HepG2 (cell line): ENCODE results near the gene GNG7. TPM values are rescaled to one million over a fixed set of nuclear protein-coding genes. Genes with fewer than 3 reads are reported as not detected.

ENCODE experiments used
- ARNTL ChIP-seq: sonication (generic); formaldehyde crosslinking; IDR thresholded peaks from 2 replicates; pipeline ENCODE4 v1.4.0; 2020; ENCODE audit warnings: mild to moderate bottlenecking, missing genetic modification reagents
- BHLHE40 ChIP-seq: IDR thresholded peaks from 2 replicates; pipeline ENCODE4 v1.6.1; 2011; ENCODE audit warnings: low read length, improper control_type of control experiment
- NFE2L1 ChIP-seq: sonication (generic); formaldehyde crosslinking; IDR thresholded peaks from 2 replicates; pipeline ENCODE4 v1.4.0; 2020; ENCODE audit warnings: missing genetic modification reagents, mild to moderate bottlenecking, borderline replicate concordance
- NR1H2 ChIP-seq: sonication (generic); formaldehyde crosslinking; IDR thresholded peaks from 2 replicates; pipeline ENCODE4 v1.8.1; 2022; ENCODE audit warnings: low read depth, missing genetic modification reagents, borderline replicate concordance
- POLR2AphosphoS2 ChIP-seq: IDR thresholded peaks from 2 replicates; pipeline ENCODE4 v1.6.1; 2011; ENCODE audit warnings: low read depth, low read length, improper control_type of control experiment
- SMAD9 ChIP-seq: sonication (generic); formaldehyde crosslinking; IDR thresholded peaks from 2 replicates; pipeline ENCODE4 v1.5.1; 2020; ENCODE audit warnings: mild to moderate bottlenecking, missing genetic modification reagents
- SNAI1 ChIP-seq: sonication (generic); formaldehyde crosslinking; IDR thresholded peaks from 2 replicates; pipeline ENCODE4 v1.5.0; 2020; ENCODE audit warnings: mild to moderate bottlenecking, missing genetic modification reagents, borderline replicate concordance
- ZBTB20 ChIP-seq: sonication (generic); formaldehyde crosslinking; IDR thresholded peaks from 2 replicates; pipeline ENCODE4 v1.8.1; 2023; ENCODE audit warnings: missing genetic modification reagents, low read depth, mild to moderate bottlenecking, borderline replicate concordance
- ZFP1 ChIP-seq: IDR thresholded peaks from 2 replicates; pipeline ENCODE4 v1.6.1; 2016
- ZNF17 ChIP-seq: sonication (generic); formaldehyde crosslinking; IDR thresholded peaks from 2 replicates; pipeline ENCODE4 v1.5.0; 2020; ENCODE audit warnings: mild to moderate bottlenecking, missing genetic modification reagents
- ZNF496 ChIP-seq: sonication (generic); formaldehyde crosslinking; IDR thresholded peaks from 2 replicates; pipeline ENCODE4 v1.8.1; 2023; ENCODE audit warnings: mild to moderate bottlenecking, moderate library complexity, missing genetic modification reagents; ENCODE audit not compliant: insufficient replicate concordance
- ZNF556 ChIP-seq: sonication (generic); formaldehyde crosslinking; IDR thresholded peaks from 2 replicates; pipeline ENCODE4 v1.4.0; 2020; ENCODE audit warnings: mild to moderate bottlenecking, missing genetic modification reagents, borderline replicate concordance
- ZSCAN5A ChIP-seq: sonication (generic); formaldehyde crosslinking; IDR thresholded peaks from 2 replicates; pipeline ENCODE4 v1.8.0; 2022; ENCODE audit warnings: mild to moderate bottlenecking, missing genetic modification reagents, borderline replicate concordance
- polyA plus RNA-seq, 8 experiments: library from polyadenylated mRNA; depleted of rRNA in 3 of 8; stranded (reverse) in 7 of 8; unstranded in 1 of 8; fragments of >200 nt; fragmentation: Illumina TruSeq in 4 of 8; extraction: Trizol in 4 of 8; gene quantifications; 2 replicates each; pipeline versions ENCODE4 v1.2.1 to v1.2.3, GENCODE V29; 2011 to 2016; ENCODE audit warnings: low read depth in 4 of 8, missing spikeins in 1 of 8, mixed read lengths in 1 of 8; ENCODE audit not compliant: insufficient read depth in 1 of 8
- total RNA-seq, 5 experiments: library from RNA; depleted of rRNA; stranded (reverse); fragments of >200 nt; fragmentation: Illumina TruSeq; extraction: Trizol; gene quantifications; 2 replicates each; pipeline ENCODE4 v1.2.3, GENCODE V29; 2016; ENCODE audit warnings: low read depth in 1 of 5
- TF ChIP-seq, protein P1 (sequence below): sonication (generic); formaldehyde crosslinking; IDR thresholded peaks from 2 replicates; pipeline ENCODE4 v1.4.0; 2020; ENCODE audit warnings: missing genetic modification reagents
- TF ChIP-seq, protein P2 (sequence below): sonication (generic); formaldehyde crosslinking; IDR thresholded peaks from 2 replicates; pipeline ENCODE4 v1.5.1; 2020; ENCODE audit warnings: mild to moderate bottlenecking, missing genetic modification reagents, moderate library complexity
- TF ChIP-seq, protein P3 (sequence below): fragments of 450-650 bp; IDR thresholded peaks from 2 replicates; pipeline ENCODE4 v1.6.1; 2017
- TF ChIP-seq, protein P4 (sequence below): IDR thresholded peaks from 2 replicates; pipeline ENCODE4 v1.6.1; 2018; ENCODE audit warnings: missing genetic modification reagents

The GNG7 gene
- total and polyA plus RNA-seq, 2 of the 13 experiments (the other 11 are each of a cell fraction or from before 2014, with no cell fraction given) = 1.4 to 3.3 TPM

- TF ChIP-seq, protein P1, sequence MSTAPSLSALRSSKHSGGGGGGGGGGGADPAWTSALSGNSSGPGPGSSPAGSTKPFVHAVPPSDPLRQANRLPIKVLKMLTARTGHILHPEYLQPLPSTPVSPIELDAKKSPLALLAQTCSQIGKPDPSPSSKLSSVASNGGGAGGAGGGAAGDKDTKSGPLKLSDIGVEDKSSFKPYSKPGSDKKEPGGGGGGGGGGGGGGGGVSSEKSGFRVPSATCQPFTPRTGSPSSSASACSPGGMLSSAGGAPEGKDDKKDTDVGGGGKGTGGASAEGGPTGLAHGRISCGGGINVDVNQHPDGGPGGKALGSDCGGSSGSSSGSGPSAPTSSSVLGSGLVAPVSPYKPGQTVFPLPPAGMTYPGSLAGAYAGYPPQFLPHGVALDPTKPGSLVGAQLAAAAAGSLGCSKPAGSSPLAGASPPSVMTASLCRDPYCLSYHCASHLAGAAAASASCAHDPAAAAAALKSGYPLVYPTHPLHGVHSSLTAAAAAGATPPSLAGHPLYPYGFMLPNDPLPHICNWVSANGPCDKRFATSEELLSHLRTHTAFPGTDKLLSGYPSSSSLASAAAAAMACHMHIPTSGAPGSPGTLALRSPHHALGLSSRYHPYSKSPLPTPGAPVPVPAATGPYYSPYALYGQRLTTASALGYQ (CRISPR knock-in tag) = 0 out of 2 replicates have a peak, but pooled peaks have one; percentile 42
- TF ChIP-seq SMAD9 (CRISPR knock-in tag) (no peak), NFE2L1 (CRISPR knock-in tag) (no peak), ZBTB20 (no peak), ZNF17 (CRISPR knock-in tag) (no peak), ZFP1 (CRISPR knock-in tag) (no peak), ZNF496 (CRISPR knock-in tag) (no peak), ARNTL (CRISPR knock-in tag) (no peak), POLR2AphosphoS2 (no peak), ZNF556 (CRISPR knock-in tag) (no peak), BHLHE40 (0 out of 2 replicates have a peak, but pooled peaks have one; percentile 4), SNAI1 (CRISPR knock-in tag) (no peak), NR1H2 (CRISPR knock-in tag) (no peak), ZSCAN5A (CRISPR knock-in tag) (no peak)
- TF ChIP-seq, protein P2, sequence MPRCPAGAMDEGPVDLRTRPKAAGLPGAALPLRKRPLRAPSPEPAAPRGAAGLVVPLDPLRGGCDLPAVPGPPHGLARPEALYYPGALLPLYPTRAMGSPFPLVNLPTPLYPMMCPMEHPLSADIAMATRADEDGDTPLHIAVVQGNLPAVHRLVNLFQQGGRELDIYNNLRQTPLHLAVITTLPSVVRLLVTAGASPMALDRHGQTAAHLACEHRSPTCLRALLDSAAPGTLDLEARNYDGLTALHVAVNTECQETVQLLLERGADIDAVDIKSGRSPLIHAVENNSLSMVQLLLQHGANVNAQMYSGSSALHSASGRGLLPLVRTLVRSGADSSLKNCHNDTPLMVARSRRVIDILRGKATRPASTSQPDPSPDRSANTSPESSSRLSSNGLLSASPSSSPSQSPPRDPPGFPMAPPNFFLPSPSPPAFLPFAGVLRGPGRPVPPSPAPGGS (CRISPR knock-in tag) = no peak; the same call in 1 of the 2 replicates
- TF ChIP-seq, protein P3, sequence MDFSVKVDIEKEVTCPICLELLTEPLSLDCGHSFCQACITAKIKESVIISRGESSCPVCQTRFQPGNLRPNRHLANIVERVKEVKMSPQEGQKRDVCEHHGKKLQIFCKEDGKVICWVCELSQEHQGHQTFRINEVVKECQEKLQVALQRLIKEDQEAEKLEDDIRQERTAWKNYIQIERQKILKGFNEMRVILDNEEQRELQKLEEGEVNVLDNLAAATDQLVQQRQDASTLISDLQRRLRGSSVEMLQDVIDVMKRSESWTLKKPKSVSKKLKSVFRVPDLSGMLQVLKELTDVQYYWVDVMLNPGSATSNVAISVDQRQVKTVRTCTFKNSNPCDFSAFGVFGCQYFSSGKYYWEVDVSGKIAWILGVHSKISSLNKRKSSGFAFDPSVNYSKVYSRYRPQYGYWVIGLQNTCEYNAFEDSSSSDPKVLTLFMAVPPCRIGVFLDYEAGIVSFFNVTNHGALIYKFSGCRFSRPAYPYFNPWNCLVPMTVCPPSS = no peak
- TF ChIP-seq, protein P4, sequence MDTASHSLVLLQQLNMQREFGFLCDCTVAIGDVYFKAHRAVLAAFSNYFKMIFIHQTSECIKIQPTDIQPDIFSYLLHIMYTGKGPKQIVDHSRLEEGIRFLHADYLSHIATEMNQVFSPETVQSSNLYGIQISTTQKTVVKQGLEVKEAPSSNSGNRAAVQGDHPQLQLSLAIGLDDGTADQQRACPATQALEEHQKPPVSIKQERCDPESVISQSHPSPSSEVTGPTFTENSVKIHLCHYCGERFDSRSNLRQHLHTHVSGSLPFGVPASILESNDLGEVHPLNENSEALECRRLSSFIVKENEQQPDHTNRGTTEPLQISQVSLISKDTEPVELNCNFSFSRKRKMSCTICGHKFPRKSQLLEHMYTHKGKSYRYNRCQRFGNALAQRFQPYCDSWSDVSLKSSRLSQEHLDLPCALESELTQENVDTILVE (CRISPR knock-in tag) = 0 out of 2 replicates have a peak, but pooled peaks have one; percentile 3
These were observed 65.4 kb downstream of the GNG7 start (continued) for GRCh38 chr19:2636897-2637683.
